GM19397 (cell line): ENCODE data around the gene COG8.
A peak's percentile ranks its signal among the peaks of the same experiment; 100 is the strongest.

Experiments used
- ATAC-seq: cut with Tn5 transposase; IDR thresholded peaks from one replicate; pipeline ENCODE4 v1.9.1; 2021; ENCODE audit warnings: mild to moderate bottlenecking, moderate library complexity; ENCODE audit not compliant: unreplicated experiment

Gene COG8

GRCh38 chr16:69346683-69347082, 7.3 kb upstream of the COG8 start:
- no peak for ATAC-seq

- ATAC-seq, result no peak
Observed at GRCh38 chr16:69345923-69346322, 6.6 kb upstream of the COG8 start.

DNA sequence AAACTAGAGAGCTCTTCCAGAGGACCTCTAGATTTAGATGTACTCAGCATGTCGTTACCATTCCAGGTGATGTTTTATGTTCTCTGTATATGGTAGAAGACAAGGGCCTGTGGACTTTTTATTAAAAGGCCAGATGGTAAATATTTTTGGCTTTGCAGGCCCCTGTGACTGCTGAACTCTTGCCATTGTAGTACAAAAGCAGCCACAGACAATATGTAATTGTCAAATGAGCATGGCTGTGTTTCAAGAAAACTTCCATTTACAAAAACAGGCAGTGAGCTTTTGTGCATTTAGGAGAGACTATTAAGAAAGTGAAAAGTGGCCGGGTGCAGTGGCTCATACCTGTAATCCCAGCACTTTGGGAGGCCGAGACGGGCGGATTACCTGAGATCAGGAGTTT, 4.8 kb upstream of the COG8 start:
- ATAC-seq, result no peak

DNA sequence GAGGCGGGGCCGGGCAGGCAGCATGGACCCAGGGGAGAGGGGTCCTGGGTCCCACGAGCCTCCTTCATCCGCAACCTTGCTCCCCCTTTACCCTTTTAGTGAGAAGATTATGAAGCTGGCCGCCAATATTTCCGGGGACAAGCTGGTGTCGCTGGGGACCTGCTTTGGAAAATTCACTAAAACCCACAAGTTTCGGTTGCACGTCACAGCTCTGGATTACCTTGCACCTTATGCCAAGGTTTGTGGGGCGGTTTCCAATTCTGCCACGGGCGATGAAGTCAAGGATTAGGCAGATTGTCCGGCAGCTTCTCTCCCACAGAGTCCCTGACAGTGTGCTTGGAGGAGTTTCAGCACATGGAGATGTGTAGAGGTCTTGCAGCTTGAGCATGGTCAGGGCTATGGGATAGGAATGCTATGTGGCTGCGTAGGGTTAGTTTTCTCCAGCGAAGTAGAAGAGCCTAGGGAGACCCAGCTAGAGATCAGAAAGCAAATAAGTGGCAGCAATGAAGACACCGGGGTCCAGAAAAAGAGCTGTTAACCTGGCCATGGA, 806 bp upstream of the COG8 start:
- no peak for ATAC-seq

DNA sequence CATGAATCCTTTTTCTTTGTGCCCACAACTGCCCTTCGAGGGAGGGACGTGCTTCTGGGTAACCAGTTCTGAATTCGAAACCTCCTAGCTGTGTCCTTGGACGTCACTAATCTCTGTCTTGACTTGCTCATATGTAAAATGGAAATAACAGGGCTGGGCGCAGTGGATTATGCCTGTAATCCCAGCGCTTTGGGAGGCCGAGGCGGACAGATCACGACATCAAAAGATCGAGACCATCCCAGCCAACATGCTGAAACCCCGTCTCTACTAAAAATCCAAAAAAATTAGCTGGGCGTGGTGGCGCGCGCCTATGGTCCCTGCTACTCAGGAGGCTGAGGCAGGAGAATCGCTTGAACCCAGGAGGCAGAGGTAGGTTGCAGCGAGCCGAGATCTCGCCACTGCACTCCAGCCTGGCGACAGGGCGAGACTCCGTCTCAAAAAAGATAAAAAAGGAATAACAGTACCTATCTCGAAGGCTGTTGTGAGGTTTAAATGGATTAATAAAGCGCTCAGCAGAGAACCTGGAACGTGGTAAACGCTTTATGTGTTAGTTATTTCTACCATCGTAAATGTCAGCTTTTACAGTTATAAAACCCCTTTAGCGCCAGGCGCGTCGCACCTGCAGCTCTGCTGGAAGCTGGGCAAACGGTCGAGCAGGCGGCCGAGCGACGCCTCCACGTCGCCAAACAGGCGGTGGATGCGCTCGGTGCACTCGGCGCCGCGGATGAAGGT, 641 bp downstream of the COG8 start:
- ATAC-seq, result no peak

GRCh38 chr16:69334696-69335095, 4.7 kb downstream of the COG8 start:
- no peak for ATAC-seq

- ATAC-seq, result peak; percentile 96
Observed at GRCh38 chr16:69330286-69331109, 8.9 kb downstream of the COG8 start, which contains the start of gene PDF. Gene PDF (minus strand): TSS chr16:69330588. CDS start chr16:69330570, 18 bp downstream.

DNA sequence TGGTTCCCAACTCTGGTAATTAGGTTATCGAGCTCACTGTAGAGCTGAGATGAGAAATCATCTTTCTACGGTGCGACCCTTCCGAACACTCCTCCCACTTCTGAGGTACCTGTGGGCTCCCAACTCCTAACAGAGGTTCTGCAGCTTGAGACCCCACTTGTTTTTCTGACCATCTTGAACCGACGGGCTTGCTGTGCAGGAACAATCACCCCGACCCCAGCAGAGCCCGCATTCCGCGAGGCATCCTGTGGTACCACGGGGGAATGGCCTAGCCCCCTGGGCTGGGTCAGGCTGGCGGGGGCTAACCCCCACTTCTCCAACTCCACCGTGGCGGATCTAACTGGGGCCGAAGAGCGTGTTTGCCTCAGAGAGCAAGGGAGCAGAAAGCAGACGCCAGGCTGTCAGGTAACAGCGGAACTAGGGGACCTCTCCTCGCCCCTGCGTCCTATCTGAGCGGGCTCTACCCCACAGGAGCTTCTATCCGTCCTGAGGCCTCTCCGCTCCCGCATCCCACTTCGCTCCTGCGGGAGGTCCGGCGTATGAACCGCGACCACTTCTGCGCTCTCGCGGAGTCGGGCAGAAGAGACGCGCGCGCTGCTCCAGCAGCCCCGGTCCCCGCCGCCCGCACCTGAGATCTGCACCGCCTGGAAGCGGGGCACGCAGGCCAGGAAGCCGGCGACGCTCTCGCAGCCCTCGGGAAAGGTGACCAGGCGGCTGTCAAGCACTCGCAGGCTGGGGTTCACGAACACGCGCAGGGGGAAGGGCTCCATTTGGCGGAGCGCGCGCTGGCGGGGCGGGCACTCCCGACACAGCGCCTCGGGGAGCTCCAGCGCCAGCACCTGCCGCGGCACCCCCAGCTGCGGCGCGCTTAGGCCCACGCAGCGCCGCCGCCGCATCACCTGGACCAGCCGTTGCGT, 9.7 kb downstream of the COG8 start:
- peak; percentile 38 for ATAC-seq

DNA sequence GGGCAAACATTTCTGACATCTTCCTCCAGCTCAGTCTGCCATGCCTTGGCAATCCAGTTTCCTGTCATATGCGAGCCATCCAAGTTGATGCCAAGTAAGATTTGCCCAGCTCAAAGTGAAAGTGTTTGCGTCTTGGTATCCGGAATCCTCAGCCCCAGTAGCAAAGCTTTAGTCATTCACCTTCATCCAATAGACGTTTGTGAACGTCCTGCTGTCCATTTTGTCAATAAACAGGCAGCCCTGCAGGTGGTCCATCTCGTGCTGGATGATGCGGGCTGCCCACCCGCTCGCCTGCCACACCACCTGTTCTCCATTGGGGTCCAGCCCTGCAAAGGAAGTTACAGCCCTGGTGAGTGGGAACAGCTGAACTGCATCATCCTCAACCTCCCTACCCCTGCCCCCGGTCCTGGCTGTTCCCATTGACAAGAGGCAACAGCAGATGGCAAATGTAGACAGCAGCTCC, 10.5 kb downstream of the COG8 start:
- no peak for ATAC-seq

DNA sequence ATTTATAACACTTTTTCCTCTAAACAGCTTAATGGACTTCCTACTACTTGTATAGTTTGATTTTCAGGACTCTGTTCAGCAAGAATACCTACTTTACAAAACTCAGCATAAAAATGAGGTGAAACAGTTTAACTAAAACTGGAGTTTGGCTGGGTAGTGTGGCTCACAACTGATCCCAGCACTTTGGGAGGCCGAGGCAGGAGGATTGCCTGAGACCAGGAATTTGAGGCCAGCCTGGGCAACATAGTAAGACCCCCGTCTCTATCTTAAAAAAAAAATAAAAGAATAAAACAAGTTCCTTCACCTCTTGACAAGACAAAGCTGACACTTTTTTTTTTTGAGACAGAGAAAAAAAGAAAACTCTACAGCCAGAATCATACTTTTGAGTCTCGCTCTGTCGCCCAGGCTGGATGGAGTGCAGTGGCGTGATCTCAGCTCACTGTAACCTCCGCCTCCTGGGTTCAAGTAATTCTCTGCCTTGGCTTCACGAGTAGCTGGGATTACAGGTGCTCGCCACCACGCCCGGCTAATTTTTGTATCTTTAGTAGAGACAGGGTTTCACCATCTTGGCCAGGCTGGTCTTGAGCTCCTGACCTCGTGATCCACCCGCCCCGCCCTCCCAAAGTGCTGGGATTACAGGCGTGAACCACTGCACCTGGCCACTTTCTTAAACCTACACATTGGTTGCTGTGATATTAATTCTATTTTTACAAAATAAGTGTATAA, 11.6 kb downstream of the COG8 start:
- no peak for ATAC-seq

GRCh38 chr16:69326172-69326873, 13.0 kb downstream of the COG8 start:
- no peak for ATAC-seq

DNA sequence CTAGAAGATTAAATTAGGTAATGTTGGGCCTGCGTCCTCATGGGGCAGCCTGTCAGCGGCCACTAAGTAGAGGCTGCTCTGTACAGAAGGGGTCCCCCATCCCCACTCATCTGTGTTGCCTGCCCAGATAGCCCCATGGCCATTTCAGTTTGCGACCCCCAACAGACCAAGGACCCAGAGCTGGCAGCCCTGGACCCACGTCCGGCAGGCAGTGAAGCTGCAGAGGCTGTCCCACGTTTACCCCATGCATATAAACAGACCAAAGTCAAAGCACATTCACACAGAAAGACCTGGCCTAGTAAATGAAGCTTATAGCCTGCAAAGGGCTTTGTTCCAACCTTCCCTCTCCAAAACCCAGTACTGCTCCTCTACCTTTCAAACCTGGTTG, 13.6 kb downstream of the COG8 start:
- ATAC-seq, result no peak

DNA sequence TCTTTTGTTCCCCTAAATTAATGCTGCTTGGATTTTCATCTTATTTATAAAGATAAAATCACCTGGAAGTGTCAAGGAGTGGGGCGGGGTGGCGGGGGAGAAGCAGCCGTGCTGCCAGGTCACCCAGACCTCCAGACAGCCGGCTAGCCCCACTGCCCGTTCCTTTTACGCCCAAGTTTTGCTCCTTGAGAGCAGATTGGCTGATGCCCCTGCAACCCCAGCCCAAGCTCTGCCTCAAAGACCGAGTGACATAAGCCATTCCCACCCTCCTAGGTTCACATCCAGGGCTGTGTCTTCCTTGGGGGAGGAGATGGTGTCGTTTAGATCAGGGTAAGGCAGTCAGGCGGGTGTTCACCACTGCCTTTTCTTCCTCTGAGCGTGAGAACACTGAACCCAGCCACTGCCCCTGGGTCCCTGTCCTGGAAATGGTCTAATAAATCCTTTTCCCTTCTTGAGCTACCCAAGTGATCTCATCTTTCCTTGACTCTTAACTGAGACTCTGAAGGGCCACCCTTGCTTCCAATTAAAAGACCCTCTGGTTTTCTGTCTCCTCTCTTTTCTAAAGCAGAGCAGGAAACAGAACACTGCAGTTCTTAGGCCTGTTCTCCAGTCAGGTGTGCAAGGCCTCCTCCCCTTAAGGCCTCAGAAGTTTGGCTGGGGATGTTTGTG, 14.6 kb downstream of the COG8 start:
- ATAC-seq, result no peak

DNA sequence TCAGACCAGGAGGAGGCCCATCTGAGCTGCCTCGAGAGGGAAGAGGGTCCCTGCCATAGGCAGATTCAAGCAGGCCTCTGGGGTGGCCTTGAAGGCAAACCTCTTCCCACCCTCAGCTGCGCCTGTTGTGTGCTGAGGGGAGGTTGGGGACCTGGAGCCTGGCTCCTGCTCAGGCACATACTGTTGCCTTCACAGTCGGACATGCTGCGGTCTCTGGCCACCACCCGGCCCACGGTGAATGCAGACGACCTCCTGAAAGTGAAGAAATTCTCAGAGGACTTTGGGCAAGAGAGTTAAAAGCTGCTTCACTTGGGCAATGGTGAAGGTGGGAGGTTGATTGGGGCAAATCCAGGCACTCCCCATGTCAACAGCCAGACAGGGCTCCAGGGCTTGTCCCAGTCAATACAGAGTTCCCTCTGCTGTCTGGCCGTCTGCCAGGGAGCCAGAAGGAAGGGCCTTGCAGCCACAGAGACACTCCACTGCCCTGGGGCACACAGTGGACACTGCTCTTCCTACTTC, 15.3 kb downstream of the COG8 start:
- no peak for ATAC-seq

DNA sequence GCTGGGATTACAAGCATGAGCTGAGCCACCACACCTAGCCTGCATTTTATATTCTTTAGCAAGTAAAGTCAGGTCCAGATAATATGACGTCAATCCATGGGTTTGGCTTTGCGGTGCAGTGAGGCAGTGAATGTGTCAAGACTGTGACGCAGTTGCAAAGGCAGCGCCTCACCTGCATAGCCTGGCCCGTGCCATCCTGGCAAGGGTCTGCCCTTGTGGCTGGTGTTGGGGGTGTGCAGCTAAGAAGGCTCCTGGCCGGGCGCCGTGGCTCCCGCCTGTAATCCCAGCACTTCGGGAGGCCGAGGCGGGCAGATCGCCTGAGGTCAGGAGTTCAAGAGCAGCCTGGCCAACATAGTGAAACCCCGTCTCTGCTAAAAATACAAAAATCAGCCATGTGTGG, 15.9 kb downstream of the COG8 start:
- no peak for ATAC-seq

GRCh38 chr16:69322343-69322742, 17.0 kb downstream of the COG8 start:
- no peak for ATAC-seq

- ATAC-seq, result no peak
Observed at GRCh38 chr16:69321080-69321479, 18.3 kb downstream of the COG8 start.

DNA sequence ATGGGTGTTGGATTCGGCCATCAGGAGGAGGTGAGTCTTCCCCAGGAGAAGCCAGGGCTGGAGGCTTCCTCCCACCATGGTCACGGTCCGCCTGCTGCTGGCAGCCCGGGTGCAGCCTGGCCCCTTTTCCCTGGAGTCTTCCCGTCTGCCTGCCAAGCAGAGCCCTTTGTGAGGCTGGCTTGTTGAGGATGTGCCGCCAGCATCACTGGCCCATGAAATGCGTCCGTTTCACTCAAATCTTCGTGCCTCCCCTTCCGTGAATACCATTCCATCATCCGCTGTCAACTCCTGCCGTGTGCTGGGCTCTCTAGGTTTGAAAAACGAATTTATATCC, 18.7 kb downstream of the COG8 start:
- no peak for ATAC-seq
